Gastroesophageal sphincter (tissue), 4 donors: ENCODE measurements around the gene CNN2. TPM values are rescaled to one million over a fixed set of nuclear protein-coding genes. Genes with fewer than 3 reads are reported as not detected.

Source experiments
- ATAC-seq: fragments of 150-250 bp; one replicate; pipeline ENCODE4 v1.9.1; 2016; ENCODE audit warnings: mild to moderate bottlenecking, moderate library complexity
- H3K27ac ChIP-seq, 4 donors: fragments of 200-600 bp; sonication (generic) in 3 of 4; 1 replicate in 3 of 4; 2 replicates in 1 of 4; pipeline ENCODE4 v1.5.1; 2016 to 2019
- H3K27me3 ChIP-seq: fragments of 200-600 bp; sonication (generic); one replicate; pipeline ENCODE4 v1.5.1; 2019
- H3K36me3 ChIP-seq, 2 donors: fragments of 200-600 bp; sonication (generic); one replicate each; pipeline ENCODE4 v1.5.1; 2019; ENCODE audit warnings: control low read depth in 1 of 2
- H3K4me1 ChIP-seq, 3 donors: fragments of 200-600 bp; sonication (generic); 1 replicate in 2 of 3; 2 replicates in 1 of 3; pipeline ENCODE4 v1.5.1; 2016 to 2019; ENCODE audit warnings: control low read depth in 2 of 3
- H3K4me3 ChIP-seq, 2 donors: fragments of 200-600 bp; sonication (generic); one replicate each; pipeline ENCODE4 v1.5.1; 2019; ENCODE audit warnings: mild to moderate bottlenecking in 1 of 2, moderate library complexity in 1 of 2
- H3K9me3 ChIP-seq, 3 donors: fragments of 200-600 bp; sonication (generic); one replicate each; pipeline ENCODE4 v1.5.1; 2017 to 2019; ENCODE audit warnings: control low read depth in 2 of 3
- CTCF ChIP-seq, 4 experiments: fragments of 200-600 bp in 2 of 4; fragments of 450-650 bp in 2 of 4; sonication (generic) in 1 of 4; IDR thresholded peaks; one replicate each; pipeline ENCODE4 v1.5.1; 2017 to 2019; ENCODE audit warnings: antibody characterized with exemption in 4 of 4, mild to moderate bottlenecking in 2 of 4, moderate library complexity in 2 of 4
- EP300 ChIP-seq: sonication (generic); formaldehyde crosslinking; IDR thresholded peaks from one replicate; pipeline ENCODE4 v1.6.1; 2017; ENCODE audit warnings: antibody characterized with exemption, mild to moderate bottlenecking
- POLR2A ChIP-seq, 2 donors: fragments of 450-650 bp; IDR thresholded peaks; one replicate each; pipeline ENCODE4 v1.6.1; 2017; ENCODE audit warnings: antibody characterized with exemption in 2 of 2, mild to moderate bottlenecking in 2 of 2, moderate library complexity in 1 of 2
- POLR2AphosphoS5 ChIP-seq: sonication (generic); formaldehyde crosslinking; IDR thresholded peaks from one replicate; pipeline ENCODE4 v1.6.1; 2017; ENCODE audit warnings: antibody characterized with exemption
- WGBS, 2 donors: methylation state at CpG; one replicate each; pipeline ENCODE4 v1.1.5; 2018; ENCODE audit warnings: low coverage in 1 of 2; 5-methylcytosine and 5-hydroxymethylcytosine counted together
- total RNA-seq, 4 donors: library from RNA; depleted of rRNA; stranded (reverse); fragments of >200 nt; gene quantifications; one replicate each; pipeline ENCODE4 v1.1.0, GENCODE V29; 2016

The CNN2 gene
- total RNA-seq, 4 donors from 2014 or later, result 52.9 to 103 (median 75.2) TPM

- Histone ChIP-seq H3K4me1 (peaks cover 0 to 12% (median 0%) of the 10 kb centered on the region in 3 donors), H3K27ac (no peak overlapping the region), H3K36me3 (no peaks in the 10 kb centered on the region), H3K27me3 (peaks cover 26% of the 10 kb centered on the region), H3K9me3 (no peaks in the 10 kb centered on the region), H3K4me3 (no peak overlapping the region)
- ATAC-seq, result no peak
- WGBS, 2 donors, result 69% methylated on average over 3 of the region's 4 CpGs; no CpG with 5 or more reads in 1 of the 2 donors
- TF ChIP-seq POLR2AphosphoS5 (no peak), EP300 (no peak), POLR2A (IDR thresholded peaks at IDR 0.05) (no peak), CTCF (IDR thresholded peaks at IDR 0.05) (no peak)
Measured at GRCh38 chr19:1076046-1076386, 49.6 kb downstream of the CNN2 start.

GRCh38 chr19:1076951-1077350 is 50.5 kb downstream of the CNN2 start:
- WGBS, 2 donors, result 53 to 70% methylated on average over 5 to 6 of the region's 16 CpGs
- ATAC-seq, result no peak

DNA sequence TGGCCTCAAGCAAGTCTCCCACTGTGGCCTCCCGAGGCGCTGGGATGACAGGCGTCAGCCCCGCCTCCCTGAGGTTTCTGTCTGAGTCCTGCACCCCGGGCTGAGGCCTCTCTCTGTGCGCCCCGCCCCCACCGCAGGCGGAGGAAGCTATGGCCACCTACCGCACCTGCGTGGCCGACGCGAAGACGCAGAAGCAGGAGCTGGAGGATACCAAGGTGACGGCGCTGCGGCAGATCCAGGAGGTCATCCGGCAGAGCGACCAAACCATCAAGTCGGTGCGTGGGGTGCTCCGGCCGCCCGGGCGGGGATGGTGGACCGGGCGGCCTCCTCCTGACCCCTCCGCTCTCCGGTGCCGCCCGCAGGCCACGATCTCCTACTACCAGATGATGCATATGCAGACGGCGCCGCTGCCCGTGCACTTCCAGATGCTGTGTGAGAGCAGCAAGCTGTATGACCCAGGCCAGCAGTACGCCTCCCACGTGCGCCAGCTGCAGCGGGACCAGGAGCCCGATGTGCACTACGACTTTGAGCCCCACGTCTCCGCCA is 53.2 kb downstream of the CNN2 start:
- Histone ChIP-seq H3K27me3 (peaks cover 34% of the 10 kb centered on the region), H3K27ac (no peak overlapping the region), H3K4me1 (peaks cover 0 to 27% (median 6%) of the 10 kb centered on the region in 3 donors), H3K36me3 (no peaks in the 10 kb centered on the region), H3K4me3 (no peak overlapping the region), H3K9me3 (no peaks in the 10 kb centered on the region)
- no peak for ATAC-seq
- TF ChIP-seq EP300 (no peak), POLR2A (IDR thresholded peaks at IDR 0.05) (no peak), CTCF (IDR thresholded peaks at IDR 0.05) (no peak), POLR2AphosphoS5 (no peak)
- no CpG with 5 or more reads among the region's 45 CpGs for WGBS, 2 donors

More at GRCh38 chr19:1076951-1077350, 50.5 kb downstream of the CNN2 start:
- H3K27ac ChIP-seq, result no peak overlapping the region
- H3K36me3 ChIP-seq, result no peaks in the 10 kb centered on the region
- H3K4me3 ChIP-seq, result no peak overlapping the region
- H3K9me3 ChIP-seq, result no peaks in the 10 kb centered on the region
- peaks cover 0 to 12% (median under 1%) of the 10 kb centered on the region in 3 donors for H3K4me1 ChIP-seq
- TF ChIP-seq CTCF (IDR thresholded peaks at IDR 0.05), result no peak
- TF ChIP-seq POLR2AphosphoS5, result no peak
- TF ChIP-seq EP300, result no peak
- TF ChIP-seq POLR2A (IDR thresholded peaks at IDR 0.05), result no peak
- peaks cover 25% of the 10 kb centered on the region for H3K27me3 ChIP-seq

- Histone ChIP-seq H3K4me3 (no peak overlapping the region), H3K36me3 (peaks cover 0 to under 1% of the 10 kb centered on the region in 2 donors), H3K27ac (no peak overlapping the region), H3K9me3 (no peaks in the 10 kb centered on the region), H3K27me3 (peaks cover 34% of the 10 kb centered on the region), H3K4me1 (peaks cover 0 to 27% (median 6%) of the 10 kb centered on the region in 3 donors)
- ATAC-seq, result no peak
- no CpG with 5 or more reads among the region's 50 CpGs for WGBS, 2 donors
- no peak for TF ChIP-seq EP300
- TF ChIP-seq POLR2AphosphoS5, result no peak
- no peak for TF ChIP-seq CTCF (IDR thresholded peaks at IDR 0.05)
- no peak for TF ChIP-seq POLR2A (IDR thresholded peaks at IDR 0.05)
Measured at GRCh38 chr19:1080360-1081161, 54.2 kb downstream of the CNN2 start.
